Epithelial cell of umbilical artery (primary cell): ENCODE measurements around the gene THY1. TPM values are rescaled to one million over a fixed set of nuclear protein-coding genes. Genes with fewer than 3 reads are reported as not detected.

Source experiments
- total RNA-seq: library from RNA; depleted of rRNA; stranded (reverse); fragments of >200 nt; gene quantifications from 2 replicates; pipeline ENCODE4 v1.2.3, GENCODE V29; 2014

Gene THY1
- 4.0 and 7.5 TPM in 2 replicates for total RNA-seq

GRCh38 chr11:119422809-119423508 is at the start of gene THY1:
THY1 (minus strand) TSS chr11:119423172; CDS start chr11:119420905, 2,267 bp downstream.

DNA sequence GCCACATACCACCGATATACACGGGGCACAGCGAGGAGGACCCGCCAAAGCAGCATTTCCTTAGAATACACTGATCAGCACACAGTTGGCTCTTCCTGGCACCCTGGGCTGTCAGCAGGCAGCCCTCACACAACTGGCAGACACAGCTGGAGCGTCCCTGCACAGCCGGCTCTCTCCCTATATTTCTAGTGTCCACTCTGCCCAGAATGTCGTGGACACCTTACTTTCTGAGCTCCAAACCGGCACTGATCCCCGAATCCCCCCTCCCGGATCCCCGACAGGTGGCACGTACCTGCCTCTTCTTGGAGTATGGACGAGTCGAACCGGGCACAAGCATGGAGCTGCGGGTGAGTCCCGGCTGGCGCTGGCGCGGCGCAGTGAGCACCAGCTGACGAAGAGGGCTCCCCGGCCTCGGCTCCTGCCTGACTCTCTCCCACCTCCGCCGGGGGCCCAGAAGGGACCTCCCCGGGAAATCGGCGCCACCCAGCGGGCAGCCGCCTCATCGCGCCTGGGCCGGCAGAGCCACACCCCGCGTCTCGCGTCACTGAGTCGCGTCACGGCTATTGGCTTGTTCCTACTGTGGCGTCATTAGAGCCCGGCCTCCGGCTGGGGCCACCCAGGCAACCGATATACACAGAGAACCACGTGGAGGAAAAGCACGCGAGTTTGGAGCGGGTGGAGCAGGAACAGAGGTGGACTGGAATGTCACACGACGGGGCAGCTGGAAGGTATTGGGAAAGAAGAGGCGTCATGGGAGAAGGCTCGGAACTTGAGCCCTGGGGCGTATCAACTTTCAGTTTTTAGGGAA is 41.6 kb downstream of the THY1 start, which contains the start of gene USP2:
Gene USP2, minus strand, starts transcription at position 510 of the 808 bp plus-strand sequence. CDS start 8,210 bp downstream, outside the sequence.

Other genes starting within 250 kb of the THY1 start
- gene NHERF4, start 237.7 kb downstream of the THY1 start, total RNA-seq, result not detected in 2 replicates
- 10.4 and 11.9 TPM in 2 replicates for gene CBL, start 216.8 kb downstream of the THY1 start, total RNA-seq
- 2,717 and 5,496 TPM in 2 replicates for gene MCAM, start 106.0 kb downstream of the THY1 start, total RNA-seq
- gene RNF26, start 88.6 kb downstream of the THY1 start, total RNA-seq, result 3.8 and 3.9 TPM in 2 replicates
- gene C1QTNF5, start 82.3 kb downstream of the THY1 start, total RNA-seq, result 82.5 and 90.6 TPM in 2 replicates
- gene MFRP, start 76.5 kb downstream of the THY1 start, total RNA-seq, result under 0.01 and 0.15 TPM in 2 replicates
- 0.15 and 0.32 TPM in 2 replicates for gene USP2, start 41.5 kb downstream of the THY1 start, total RNA-seq